H1 (cell line): ENCODE measurements around the gene PFDN4. TPM values are rescaled to one million over a fixed set of nuclear protein-coding genes. Genes with fewer than 3 reads are reported as not detected.

Experiments
- GABPA ChIP-seq: IDR thresholded peaks from 2 replicates; pipeline ENCODE4 v1.6.1; 2011; ENCODE audit warnings: mild to moderate bottlenecking, low read length, moderate library complexity, borderline replicate concordance; ENCODE audit not compliant: insufficient read depth
- JUN ChIP-seq: IDR thresholded peaks from 2 replicates; pipeline ENCODE4 v1.6.1; 2011; ENCODE audit warnings: low read depth, mild to moderate bottlenecking, improper control_type of control experiment, low read length
- POLR2AphosphoS5 ChIP-seq: IDR thresholded peaks from 2 replicates; pipeline ENCODE4 v1.6.1; 2011; ENCODE audit warnings: low read depth, low read length
- RBBP5 ChIP-seq: IDR thresholded peaks from 2 replicates; pipeline ENCODE4 v1.7.1; 2012; ENCODE audit warnings: low read depth, mild to moderate bottlenecking, inconsistent platforms, low read length, moderate library complexity, borderline replicate concordance
- SP1 ChIP-seq: IDR thresholded peaks from 2 replicates; pipeline ENCODE4 v1.6.1; 2011; ENCODE audit warnings: low read depth, low read length
- TAF1 ChIP-seq: IDR thresholded peaks from 2 replicates; pipeline ENCODE4 v1.6.1; 2011; ENCODE audit warnings: mild to moderate bottlenecking, low read depth, low read length
- TAF7 ChIP-seq: optimal IDR thresholded peaks from 2 replicates; pipeline ENCODE3; 2011; ENCODE audit warnings: low read depth, mild to moderate bottlenecking, inconsistent platforms, low read length, moderate library complexity, borderline replicate concordance
- TBP ChIP-seq: IDR thresholded peaks from 2 replicates; pipeline ENCODE4 v1.6.1; 2011; ENCODE audit warnings: low read depth, low read length, improper control_type of control experiment
- polyA plus RNA-seq, 7 experiments: library from polyadenylated mRNA; depleted of rRNA in 3 of 7; stranded (reverse) in 5 of 7; unstranded in 2 of 7; fragments of >200 nt in 5 of 7; fragments of 200-250 nt in 2 of 7; gene quantifications; 1 replicate in 5 of 7; 2 replicates in 1 of 7; 4 replicates in 1 of 7; pipeline versions ENCODE4 v1.2.1 to v1.2.3, GENCODE V29; 2011 to 2013; ENCODE audit warnings: missing spikeins in 2 of 7, mixed read lengths in 2 of 7
- total RNA-seq: library from RNA; stranded (reverse); fragmentation: NEBNext Ultra II Directional; extraction: Animal tissue kit (Norgen Biotek cat#: 25700); gene quantifications from 2 replicates; pipeline ENCODE4 v1.2.1, GENCODE V29; 2021
- TF ChIP-seq, protein P1 (sequence below): fragments of 300-600 bp; sonication (generic); IDR thresholded peaks from 2 replicates; pipeline ENCODE4 v1.7.1; 2012; ENCODE audit warnings: low read length, moderate library complexity, mild to moderate bottlenecking, inconsistent platforms; ENCODE audit not compliant: insufficient replicate concordance

PFDN4 gene
- total and polyA plus RNA-seq, 2 of the 8 experiments (the other 6 are each of a cell fraction or from before 2014, with no cell fraction given), result 41.9 to 96.8 TPM

DNA sequence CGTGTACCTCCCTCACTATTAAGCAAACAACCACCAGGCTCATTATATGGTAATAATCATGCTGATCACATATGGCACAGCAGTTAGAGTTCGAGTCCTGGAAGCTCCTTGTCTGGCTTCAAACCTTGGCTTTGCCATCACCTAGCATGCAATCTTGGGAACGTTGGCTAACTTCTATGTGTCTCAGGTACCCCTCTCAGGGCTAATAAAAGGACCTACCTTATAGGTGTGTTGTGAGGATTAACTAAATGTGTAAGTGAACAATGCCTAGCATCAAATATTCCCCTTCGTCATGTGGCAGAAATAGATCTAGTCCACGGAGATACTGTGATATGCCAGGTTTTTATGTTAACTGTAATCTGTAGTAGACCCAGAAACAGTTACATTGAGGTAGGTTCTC, 44.5 kb upstream of the PFDN4 start (continued):
- TF ChIP-seq, protein P1, sequence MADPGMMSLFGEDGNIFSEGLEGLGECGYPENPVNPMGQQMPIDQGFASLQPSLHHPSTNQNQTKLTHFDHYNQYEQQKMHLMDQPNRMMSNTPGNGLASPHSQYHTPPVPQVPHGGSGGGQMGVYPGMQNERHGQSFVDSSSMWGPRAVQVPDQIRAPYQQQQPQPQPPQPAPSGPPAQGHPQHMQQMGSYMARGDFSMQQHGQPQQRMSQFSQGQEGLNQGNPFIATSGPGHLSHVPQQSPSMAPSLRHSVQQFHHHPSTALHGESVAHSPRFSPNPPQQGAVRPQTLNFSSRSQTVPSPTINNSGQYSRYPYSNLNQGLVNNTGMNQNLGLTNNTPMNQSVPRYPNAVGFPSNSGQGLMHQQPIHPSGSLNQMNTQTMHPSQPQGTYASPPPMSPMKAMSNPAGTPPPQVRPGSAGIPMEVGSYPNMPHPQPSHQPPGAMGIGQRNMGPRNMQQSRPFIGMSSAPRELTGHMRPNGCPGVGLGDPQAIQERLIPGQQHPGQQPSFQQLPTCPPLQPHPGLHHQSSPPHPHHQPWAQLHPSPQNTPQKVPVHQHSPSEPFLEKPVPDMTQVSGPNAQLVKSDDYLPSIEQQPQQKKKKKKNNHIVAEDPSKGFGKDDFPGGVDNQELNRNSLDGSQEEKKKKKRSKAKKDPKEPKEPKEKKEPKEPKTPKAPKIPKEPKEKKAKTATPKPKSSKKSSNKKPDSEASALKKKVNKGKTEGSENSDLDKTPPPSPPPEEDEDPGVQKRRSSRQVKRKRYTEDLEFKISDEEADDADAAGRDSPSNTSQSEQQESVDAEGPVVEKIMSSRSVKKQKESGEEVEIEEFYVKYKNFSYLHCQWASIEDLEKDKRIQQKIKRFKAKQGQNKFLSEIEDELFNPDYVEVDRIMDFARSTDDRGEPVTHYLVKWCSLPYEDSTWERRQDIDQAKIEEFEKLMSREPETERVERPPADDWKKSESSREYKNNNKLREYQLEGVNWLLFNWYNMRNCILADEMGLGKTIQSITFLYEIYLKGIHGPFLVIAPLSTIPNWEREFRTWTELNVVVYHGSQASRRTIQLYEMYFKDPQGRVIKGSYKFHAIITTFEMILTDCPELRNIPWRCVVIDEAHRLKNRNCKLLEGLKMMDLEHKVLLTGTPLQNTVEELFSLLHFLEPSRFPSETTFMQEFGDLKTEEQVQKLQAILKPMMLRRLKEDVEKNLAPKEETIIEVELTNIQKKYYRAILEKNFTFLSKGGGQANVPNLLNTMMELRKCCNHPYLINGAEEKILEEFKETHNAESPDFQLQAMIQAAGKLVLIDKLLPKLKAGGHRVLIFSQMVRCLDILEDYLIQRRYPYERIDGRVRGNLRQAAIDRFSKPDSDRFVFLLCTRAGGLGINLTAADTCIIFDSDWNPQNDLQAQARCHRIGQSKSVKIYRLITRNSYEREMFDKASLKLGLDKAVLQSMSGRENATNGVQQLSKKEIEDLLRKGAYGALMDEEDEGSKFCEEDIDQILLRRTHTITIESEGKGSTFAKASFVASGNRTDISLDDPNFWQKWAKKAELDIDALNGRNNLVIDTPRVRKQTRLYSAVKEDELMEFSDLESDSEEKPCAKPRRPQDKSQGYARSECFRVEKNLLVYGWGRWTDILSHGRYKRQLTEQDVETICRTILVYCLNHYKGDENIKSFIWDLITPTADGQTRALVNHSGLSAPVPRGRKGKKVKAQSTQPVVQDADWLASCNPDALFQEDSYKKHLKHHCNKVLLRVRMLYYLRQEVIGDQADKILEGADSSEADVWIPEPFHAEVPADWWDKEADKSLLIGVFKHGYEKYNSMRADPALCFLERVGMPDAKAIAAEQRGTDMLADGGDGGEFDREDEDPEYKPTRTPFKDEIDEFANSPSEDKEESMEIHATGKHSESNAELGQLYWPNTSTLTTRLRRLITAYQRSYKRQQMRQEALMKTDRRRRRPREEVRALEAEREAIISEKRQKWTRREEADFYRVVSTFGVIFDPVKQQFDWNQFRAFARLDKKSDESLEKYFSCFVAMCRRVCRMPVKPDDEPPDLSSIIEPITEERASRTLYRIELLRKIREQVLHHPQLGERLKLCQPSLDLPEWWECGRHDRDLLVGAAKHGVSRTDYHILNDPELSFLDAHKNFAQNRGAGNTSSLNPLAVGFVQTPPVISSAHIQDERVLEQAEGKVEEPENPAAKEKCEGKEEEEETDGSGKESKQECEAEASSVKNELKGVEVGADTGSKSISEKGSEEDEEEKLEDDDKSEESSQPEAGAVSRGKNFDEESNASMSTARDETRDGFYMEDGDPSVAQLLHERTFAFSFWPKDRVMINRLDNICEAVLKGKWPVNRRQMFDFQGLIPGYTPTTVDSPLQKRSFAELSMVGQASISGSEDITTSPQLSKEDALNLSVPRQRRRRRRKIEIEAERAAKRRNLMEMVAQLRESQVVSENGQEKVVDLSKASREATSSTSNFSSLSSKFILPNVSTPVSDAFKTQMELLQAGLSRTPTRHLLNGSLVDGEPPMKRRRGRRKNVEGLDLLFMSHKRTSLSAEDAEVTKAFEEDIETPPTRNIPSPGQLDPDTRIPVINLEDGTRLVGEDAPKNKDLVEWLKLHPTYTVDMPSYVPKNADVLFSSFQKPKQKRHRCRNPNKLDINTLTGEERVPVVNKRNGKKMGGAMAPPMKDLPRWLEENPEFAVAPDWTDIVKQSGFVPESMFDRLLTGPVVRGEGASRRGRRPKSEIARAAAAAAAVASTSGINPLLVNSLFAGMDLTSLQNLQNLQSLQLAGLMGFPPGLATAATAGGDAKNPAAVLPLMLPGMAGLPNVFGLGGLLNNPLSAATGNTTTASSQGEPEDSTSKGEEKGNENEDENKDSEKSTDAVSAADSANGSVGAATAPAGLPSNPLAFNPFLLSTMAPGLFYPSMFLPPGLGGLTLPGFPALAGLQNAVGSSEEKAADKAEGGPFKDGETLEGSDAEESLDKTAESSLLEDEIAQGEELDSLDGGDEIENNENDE, result no peak
- TF ChIP-seq RBBP5, result no peak
- no peak for TF ChIP-seq POLR2AphosphoS5
- no peak for TF ChIP-seq TAF7
- no peak for TF ChIP-seq SP1
- TF ChIP-seq TBP, result no peak
- no peak for TF ChIP-seq JUN
- no peak for TF ChIP-seq TAF1
- TF ChIP-seq GABPA, result no peak
